ENCODE data around the gene TRIM69.
"Not testable (repeated sequence)": the region's sequence is repeated elsewhere in the genome, so short reads cannot be mapped to it uniquely, and the experiment has no call there.

TRIM69 gene, protein sequence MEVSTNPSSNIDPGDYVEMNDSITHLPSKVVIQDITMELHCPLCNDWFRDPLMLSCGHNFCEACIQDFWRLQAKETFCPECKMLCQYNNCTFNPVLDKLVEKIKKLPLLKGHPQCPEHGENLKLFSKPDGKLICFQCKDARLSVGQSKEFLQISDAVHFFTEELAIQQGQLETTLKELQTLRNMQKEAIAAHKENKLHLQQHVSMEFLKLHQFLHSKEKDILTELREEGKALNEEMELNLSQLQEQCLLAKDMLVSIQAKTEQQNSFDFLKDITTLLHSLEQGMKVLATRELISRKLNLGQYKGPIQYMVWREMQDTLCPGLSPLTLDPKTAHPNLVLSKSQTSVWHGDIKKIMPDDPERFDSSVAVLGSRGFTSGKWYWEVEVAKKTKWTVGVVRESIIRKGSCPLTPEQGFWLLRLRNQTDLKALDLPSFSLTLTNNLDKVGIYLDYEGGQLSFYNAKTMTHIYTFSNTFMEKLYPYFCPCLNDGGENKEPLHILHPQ
- 22.3 to 105 (median 34.0) reads per million in 17 experiments for total RNA-seq

DNA sequence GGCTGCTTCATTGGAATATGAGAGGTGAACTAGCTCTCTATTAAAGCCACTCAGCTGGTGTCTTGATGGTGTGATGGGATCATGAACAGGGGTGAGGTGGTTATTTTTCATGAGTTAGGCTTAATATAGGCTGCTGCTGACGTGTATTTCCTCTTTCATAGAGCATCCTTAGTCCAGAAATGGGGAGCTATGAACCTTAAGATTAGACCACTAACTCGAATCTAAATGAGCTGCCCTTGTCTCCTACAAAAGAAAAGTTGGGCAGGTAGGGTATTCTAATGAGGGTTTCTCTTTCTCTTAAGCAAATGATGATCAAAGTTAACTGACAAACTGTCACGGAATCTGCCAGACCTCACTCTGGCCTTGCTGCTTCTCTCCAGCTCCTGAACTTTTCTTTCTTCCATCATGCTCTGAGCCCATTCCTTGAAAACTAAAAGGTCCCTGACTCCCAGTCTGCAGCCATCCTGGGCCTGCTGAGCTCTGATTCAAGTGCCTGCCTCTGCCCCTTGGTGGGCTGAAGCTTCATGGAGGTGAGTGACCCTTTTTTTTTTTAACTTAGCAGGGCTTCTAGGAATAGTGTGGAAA is at the start of gene TRIM69:
TSS of gene TRIM69 (plus strand) at position 348 of the 585 bp plus-strand sequence. CDS start at position 525, 177 bp downstream.
- peak in 1 of 4 experiments; percentile 40 for DNase-seq

DNA sequence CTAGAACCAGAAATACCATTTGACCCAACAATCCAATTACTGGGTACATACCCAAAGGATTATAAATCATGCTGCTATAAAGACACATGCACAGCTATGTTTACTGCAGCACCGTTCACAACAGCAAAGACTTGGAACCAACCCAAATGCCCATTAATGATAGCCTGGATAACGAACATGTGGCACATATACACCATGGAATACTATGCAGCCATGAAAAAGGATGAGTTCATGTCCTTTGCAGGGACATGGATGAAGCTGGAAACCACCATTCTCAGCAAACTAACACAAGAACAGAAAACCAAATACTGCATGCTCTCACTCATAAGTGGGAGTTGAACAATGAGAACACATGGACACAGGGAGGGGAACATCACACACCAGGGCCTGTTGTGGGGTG is 47.0 kb upstream of the TRIM69 start:
- DNase-seq = not testable (repeated sequence)

DNA sequence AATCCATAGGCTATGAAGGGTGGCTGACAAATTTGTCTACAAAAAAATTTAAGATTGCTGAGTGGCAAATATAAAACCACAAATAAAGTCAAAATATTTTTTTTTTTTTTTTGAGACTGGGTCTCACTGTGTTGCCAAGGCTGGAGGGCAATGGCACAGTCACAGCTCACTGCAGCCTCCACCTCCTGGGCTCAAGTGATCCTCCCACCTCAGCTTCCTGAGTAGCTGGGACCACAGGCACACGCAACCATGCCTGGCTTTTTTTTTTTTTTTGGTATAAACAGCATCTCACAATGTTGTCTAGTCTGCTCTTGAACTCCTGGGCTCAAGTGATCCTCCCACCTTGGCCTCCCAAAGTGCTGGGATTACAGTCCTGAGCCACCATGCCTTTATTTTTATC is 46.1 kb upstream of the TRIM69 start:
- not testable (repeated sequence) for DNase-seq

DNA sequence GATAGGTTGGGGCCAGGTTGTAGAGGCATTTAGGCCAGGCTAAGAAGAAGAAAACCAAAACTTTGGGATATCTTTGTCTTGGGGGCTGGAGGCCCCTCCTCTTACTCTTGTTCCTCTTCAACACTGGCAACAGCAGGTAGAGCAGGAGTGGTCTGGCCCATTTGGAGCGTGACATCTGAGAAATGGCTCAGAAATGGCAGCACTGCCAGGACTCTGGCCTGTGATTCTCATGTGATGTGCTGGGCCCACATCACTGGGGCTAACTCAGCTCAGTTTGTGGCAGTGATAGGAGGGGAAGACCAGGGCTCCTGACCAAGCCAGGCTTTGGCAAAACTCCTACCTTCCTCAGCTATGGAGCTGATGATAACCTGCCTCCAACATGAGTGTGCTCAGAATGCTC is 43.7 kb upstream of the TRIM69 start:
- no peak for DNase-seq

DNA sequence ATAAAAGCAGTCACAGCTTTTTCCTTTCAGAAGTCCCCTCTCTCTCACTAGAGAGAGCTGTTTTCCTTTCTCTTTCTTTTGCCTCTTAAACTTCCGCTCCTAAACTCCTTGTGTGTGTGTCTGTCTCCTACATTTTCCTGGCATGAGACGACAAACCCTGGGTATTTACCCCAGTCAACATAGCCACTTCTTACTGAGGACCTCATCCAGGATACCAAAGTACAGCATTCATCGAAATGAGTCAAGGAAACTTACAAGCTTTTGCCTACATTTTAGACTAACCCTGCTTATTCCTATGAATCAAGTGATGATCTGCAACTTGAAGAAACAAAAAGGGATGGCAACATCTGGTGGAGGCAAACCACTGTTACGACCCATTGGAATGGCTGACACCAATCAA is 41.9 kb upstream of the TRIM69 start:
- DNase-seq = no peak

DNA sequence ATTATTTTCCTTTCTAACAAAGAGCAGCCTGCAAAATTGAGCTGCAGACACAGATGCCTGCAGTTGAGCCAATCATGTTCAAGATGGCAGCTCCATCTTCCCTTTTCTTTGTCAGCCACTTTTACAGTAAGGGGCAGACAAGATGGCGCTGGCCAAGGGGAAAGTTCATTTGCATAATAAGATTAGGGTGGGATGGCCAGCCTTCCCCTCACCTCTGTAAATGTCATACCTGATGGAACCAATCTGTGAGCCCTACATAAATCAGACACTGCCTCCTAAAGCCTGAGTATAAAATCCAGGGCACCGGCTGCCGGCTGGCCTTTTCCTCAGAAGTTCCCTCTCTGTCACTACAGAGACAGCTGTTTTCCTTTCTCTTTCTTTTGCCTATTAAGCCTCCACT is 41.0 kb upstream of the TRIM69 start:
- DNase-seq = no peak

DNA sequence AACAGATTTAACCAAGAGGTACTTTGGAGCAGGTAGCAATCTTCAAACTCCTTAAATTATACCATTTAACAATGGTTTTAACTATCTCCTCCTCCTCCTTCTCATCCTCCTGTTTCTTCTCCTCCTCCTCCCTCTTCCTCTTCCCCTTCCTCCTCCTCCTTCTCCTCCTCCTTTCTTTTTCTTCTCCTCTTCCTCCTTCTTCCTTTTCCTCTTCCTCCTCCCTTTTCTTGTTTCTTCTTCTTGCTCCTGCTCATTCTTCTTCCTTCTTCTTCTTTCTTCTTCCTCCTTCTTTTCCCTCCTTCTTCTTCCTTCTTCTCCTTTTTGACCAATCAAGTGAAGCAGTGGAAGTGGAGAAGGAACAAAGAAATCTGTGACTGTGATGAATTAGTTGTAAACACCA is 39.3 kb upstream of the TRIM69 start:
- DNase-seq = no peak

DNA sequence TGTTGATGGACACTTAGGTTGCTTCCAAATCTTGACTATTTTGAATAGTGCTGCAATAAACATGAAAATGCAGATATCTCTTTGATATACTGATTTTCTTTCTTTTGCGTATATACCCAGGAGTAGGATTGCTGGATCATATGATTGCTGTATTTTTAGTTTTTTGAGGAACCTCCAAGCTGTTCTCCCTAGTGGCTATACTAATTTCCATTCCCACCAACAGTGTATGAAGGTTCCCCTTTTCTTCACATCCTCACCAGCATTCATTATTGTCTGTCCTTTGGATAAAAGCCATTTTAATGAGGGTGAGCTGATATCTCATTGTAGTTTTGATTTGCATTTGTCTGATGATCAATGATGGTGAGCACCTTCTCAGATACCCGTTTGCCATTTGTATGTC is 37.7 kb upstream of the TRIM69 start:
- peak; percentile 38 to 79 (median 61) for DNase-seq

DNA sequence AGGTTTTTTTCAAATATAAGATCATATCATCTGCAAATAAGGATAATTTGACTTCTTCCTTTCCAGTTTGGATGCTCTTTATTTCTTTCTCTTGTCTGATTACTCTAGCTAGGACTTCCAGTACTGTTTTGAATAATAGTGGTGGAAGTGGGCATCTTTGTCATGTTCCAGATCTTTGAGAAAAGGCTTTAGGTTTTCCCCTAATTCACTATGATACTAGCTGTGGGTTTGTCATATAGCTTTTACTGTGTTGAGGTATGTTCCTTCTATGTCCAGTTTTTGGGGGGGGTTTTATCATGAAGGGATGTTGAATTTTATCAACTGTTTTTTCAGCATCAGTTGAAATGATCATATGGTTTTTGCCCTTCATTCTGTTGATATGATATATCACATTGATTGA is 35.7 kb upstream of the TRIM69 start:
- DNase-seq = not testable (repeated sequence)

DNA sequence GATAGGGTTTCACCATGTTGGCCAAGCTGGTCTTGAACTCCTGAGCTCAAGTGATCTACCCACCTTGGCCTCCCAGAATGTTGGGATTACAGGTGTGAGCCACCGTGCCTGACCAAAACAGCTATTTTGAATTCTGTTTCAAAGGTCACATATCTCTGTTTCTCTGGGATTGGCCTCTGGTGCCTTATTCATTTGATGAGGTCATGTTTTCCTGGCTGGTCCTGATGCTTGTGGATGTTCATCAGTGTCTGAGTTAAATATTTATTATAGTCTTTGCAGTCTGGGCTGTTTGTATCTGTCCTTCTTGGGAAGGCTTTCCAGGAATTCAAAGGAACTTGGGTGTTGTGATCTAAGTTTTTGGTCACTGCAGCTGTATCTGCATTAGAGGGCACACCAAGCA is 30.3 kb upstream of the TRIM69 start:
- no peak for DNase-seq

DNA sequence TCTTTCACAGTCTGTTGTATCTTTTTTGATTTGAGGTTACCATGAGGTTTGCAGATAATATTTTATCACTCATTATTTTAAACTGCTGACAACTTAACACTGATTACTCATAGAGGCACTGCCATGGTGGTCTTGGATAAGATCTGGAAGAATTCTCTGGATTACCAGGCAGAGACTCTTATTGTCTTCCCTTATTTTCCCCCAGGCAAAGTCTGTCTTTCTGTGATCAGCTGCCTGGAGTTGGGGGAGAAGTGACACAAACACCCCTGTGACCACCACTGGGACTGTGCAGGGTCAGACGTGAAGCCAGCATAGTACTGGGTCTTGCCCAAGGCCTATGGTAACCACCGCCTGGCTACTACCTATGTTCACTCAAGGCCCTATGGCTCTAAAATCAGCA is 29.9 kb upstream of the TRIM69 start:
- DNase-seq = no peak

DNA sequence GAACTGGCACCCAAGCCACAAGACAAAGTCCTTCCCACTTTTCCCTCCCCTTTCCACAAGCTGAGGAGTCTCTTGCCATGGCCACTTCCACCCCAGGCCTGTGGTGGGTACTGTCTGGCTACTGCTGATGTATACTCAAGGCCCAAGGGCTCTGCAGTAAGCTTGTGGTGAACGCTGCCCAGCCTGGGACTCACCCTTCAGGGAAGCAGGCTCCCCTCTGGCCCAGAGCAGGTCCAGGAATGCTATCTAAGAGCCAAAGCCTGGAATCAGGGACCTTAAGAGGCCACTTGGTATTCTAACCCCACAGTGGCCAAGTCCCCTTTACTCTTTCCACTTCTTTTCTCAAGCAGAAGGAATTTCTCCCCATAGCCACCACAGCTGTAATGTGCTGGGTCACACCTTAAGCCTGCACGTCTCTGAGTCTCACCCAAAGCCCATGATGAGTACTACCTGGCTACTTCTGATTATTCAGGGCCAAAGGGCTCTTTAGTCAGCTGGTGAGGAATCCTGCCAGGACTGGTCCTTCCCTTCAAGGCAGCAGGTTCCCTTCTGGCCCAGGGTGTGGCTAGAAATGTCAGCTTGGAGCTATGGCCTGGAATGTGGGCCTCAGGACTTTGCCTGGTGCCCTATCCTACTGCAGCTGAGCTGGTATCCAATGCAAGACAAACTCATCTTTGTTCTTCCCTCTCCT is 29.2 kb upstream of the TRIM69 start:
- no peak for DNase-seq

DNA sequence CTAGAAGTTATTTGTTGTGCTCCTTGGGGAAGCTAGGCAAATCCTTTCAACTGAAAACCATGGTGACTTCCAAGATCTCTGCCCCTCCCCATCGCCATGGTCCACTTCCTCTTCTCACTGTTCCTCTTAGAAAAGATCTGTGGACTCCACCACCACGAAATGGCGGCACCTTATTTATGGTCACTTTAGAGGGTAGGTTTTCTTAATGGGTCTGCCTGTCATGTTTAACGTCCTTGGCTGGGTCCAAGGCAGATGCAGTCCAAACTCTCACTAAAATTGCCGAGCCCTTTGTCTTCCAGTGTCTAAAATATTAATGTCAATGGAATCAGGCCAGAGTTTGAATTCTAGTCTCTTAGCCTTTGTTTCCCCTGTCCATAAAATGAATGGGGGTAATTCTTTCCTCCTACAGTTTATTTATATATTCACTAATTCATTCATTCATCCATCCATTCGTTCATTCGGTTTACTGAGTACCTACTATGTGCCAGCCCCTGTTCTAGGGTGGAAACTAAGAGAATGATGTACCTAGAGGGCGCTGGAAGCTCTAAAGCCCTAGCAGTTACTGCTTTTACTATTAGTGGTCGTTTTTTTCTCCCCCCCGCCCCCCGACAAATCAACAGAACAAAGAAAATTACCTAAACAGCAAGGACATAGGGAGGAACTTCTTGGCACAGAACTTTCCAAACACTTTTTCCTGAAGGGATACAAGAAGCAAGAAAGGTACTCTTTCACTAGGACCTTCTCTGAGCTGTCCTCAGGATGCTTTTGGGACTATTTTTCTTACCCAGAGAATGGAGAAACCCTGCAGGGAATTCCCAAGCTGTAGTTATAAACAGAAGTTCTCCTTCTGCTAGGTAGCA is 25.9 kb upstream of the TRIM69 start:
- DNase-seq = peak; percentile 84 to 91 (median 90)

DNA sequence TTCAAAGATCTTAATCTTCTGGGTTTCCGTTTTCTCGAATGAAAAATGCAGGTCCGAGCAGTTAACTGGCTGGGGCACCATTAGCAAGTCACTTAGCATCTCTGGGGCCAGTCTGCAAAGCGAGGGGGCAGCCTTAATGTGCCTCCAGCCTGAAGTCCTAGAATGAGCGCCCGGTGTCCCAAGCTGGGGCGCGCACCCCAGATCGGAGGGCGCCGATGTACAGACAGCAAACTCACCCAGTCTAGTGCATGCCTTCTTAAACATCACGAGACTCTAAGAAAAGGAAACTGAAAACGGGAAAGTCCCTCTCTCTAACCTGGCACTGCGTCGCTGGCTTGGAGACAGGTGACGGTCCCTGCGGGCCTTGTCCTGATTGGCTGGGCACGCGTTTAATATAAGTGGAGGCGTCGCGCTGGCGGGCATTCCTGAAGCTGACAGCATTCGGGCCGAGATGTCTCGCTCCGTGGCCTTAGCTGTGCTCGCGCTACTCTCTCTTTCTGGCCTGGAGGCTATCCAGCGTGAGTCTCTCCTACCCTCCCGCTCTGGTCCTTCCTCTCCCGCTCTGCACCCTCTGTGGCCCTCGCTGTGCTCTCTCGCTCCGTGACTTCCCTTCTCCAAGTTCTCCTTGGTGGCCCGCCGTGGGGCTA is 25.1 kb upstream of the TRIM69 start, which contains the start of the genes B2M and PATL2:
TSS of gene B2M (plus strand) at position 422 of the 647 bp plus-strand sequence. CDS start at position 452, 30 bp downstream.
TSS of gene PATL2 (minus strand) at position 228 of the 647 bp plus-strand sequence. CDS start 34,833 bp downstream, outside the sequence.
- peak; percentile 96 to 99 (median 98) for DNase-seq

DNA sequence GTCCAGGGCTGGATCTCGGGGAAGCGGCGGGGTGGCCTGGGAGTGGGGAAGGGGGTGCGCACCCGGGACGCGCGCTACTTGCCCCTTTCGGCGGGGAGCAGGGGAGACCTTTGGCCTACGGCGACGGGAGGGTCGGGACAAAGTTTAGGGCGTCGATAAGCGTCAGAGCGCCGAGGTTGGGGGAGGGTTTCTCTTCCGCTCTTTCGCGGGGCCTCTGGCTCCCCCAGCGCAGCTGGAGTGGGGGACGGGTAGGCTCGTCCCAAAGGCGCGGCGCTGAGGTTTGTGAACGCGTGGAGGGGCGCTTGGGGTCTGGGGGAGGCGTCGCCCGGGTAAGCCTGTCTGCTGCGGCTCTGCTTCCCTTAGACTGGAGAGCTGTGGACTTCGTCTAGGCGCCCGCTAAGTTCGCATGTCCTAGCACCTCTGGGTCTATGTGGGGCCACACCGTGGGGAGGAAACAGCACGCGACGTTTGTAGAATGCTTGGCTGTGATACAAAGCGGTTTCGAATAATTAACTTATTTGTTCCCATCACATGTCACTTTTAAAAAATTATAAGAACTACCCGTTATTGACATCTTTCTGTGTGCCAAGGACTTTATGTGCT is 24.5 kb upstream of the TRIM69 start:
- peak; percentile 74 to 82 (median 76) for DNase-seq

DNA sequence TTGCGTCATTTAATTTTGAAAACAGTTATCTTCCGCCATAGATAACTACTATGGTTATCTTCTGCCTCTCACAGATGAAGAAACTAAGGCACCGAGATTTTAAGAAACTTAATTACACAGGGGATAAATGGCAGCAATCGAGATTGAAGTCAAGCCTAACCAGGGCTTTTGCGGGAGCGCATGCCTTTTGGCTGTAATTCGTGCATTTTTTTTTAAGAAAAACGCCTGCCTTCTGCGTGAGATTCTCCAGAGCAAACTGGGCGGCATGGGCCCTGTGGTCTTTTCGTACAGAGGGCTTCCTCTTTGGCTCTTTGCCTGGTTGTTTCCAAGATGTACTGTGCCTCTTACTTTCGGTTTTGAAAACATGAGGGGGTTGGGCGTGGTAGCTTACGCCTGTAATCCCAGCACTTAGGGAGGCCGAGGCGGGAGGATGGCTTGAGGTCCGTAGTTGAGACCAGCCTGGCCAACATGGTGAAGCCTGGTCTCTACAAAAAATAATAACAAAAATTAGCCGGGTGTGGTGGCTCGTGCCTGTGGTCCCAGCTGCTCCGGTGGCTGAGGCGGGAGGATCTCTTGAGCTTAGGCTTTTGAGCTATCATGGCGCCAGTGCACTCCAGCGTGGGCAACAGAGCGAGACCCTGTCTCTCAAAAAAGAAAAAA is 23.9 kb upstream of the TRIM69 start:
- DNase-seq = peak; percentile 85 to 92 (median 88)

DNA sequence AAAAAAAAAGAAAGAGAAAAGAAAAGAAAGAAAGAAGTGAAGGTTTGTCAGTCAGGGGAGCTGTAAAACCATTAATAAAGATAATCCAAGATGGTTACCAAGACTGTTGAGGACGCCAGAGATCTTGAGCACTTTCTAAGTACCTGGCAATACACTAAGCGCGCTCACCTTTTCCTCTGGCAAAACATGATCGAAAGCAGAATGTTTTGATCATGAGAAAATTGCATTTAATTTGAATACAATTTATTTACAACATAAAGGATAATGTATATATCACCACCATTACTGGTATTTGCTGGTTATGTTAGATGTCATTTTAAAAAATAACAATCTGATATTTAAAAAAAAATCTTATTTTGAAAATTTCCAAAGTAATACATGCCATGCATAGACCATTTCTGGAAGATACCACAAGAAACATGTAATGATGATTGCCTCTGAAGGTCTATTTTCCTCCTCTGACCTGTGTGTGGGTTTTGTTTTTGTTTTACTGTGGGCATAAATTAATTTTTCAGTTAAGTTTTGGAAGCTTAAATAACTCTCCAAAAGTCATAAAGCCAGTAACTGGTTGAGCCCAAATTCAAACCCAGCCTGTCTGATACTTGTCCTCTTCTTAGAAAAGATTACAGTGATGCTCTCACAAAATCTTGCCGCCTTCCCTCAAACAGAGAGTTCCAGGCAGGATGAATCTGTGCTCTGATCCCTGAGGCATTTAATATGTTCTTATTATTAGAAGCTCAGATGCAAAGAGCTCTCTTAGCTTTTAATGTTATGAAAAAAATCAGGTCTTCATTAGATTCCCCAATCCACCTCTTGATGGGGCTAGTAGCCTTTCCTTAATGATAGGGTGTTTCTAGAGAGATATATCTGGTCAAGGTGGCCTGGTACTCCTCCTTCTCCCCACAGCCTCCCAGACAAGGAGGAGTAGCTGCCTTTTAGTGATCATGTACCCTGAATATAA is 23.0 kb upstream of the TRIM69 start:
- peak; percentile 28 to 64 (median 46) for DNase-seq

DNA sequence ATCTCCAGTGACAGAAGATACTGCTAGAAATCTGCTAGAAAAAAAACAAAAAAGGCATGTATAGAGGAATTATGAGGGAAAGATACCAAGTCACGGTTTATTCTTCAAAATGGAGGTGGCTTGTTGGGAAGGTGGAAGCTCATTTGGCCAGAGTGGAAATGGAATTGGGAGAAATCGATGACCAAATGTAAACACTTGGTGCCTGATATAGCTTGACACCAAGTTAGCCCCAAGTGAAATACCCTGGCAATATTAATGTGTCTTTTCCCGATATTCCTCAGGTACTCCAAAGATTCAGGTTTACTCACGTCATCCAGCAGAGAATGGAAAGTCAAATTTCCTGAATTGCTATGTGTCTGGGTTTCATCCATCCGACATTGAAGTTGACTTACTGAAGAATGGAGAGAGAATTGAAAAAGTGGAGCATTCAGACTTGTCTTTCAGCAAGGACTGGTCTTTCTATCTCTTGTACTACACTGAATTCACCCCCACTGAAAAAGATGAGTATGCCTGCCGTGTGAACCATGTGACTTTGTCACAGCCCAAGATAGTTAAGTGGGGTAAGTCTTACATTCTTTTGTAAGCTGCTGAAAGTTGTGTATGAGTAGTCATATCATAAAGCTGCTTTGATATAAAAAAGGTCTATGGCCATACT is 21.1 kb upstream of the TRIM69 start:
- no peak for DNase-seq
